Panc1 (cell line): ENCODE results near the gene POLR1H.

Experiments
- CTCF ChIP-seq: fragments of 450-650 bp; IDR thresholded peaks from 2 replicates; pipeline ENCODE4 v1.5.1; 2017; ENCODE audit warnings: mild to moderate bottlenecking
- POLR2AphosphoS5 ChIP-seq: IDR thresholded peaks from 2 replicates; pipeline ENCODE4 v1.6.1; 2012; ENCODE audit warnings: mild to moderate bottlenecking, low read depth, low read length, moderate library complexity
- SIN3A ChIP-seq: IDR thresholded peaks from 2 replicates; pipeline ENCODE4 v1.6.1; 2012; ENCODE audit warnings: low read depth, mild to moderate bottlenecking, low read length, moderate library complexity, borderline replicate concordance; ENCODE audit not compliant: insufficient read depth
- TF ChIP-seq, protein P1 (sequence below), 2 experiments: IDR thresholded peaks; 2 replicates each; pipeline ENCODE4 v1.6.1; 2011 to 2012; ENCODE audit warnings: low read depth in 2 of 2, control low read depth in 1 of 2, low read length in 1 of 2, mild to moderate bottlenecking in 1 of 2, moderate library complexity in 1 of 2; ENCODE audit not compliant: insufficient read depth in 1 of 2

DNA sequence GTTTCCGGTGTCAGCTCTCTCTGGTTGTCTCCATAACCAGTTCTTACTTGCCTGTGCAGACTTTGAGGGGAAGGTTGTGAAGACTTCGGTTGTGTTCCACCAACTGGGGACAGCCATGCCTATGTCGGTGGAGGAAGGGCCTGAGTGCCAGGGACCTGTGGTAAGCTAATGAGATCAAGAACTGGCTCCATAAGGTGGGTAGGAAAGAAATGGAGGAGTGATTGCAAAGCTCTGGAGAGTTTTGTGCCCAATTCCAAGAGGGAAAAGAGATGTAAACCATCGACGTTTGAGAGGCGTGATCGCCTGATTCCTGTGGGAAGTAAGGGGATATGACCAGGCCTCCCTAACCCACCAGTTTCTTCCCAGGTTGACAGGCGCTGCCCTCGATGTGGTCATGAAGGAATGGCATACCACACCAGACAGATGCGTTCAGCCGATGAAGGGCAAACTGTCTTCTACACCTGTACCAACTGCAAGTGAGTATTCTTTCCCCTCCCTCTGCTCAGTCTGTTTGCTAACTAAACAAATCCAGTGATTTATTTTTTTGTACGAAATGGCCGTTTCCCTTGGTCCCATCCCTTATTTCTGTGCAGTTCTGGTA, 893 bp downstream of the POLR1H start:
- TF ChIP-seq POLR2AphosphoS5 = no peak
- TF ChIP-seq CTCF = no peak
- TF ChIP-seq SIN3A = no peak
- TF ChIP-seq, protein P1, sequence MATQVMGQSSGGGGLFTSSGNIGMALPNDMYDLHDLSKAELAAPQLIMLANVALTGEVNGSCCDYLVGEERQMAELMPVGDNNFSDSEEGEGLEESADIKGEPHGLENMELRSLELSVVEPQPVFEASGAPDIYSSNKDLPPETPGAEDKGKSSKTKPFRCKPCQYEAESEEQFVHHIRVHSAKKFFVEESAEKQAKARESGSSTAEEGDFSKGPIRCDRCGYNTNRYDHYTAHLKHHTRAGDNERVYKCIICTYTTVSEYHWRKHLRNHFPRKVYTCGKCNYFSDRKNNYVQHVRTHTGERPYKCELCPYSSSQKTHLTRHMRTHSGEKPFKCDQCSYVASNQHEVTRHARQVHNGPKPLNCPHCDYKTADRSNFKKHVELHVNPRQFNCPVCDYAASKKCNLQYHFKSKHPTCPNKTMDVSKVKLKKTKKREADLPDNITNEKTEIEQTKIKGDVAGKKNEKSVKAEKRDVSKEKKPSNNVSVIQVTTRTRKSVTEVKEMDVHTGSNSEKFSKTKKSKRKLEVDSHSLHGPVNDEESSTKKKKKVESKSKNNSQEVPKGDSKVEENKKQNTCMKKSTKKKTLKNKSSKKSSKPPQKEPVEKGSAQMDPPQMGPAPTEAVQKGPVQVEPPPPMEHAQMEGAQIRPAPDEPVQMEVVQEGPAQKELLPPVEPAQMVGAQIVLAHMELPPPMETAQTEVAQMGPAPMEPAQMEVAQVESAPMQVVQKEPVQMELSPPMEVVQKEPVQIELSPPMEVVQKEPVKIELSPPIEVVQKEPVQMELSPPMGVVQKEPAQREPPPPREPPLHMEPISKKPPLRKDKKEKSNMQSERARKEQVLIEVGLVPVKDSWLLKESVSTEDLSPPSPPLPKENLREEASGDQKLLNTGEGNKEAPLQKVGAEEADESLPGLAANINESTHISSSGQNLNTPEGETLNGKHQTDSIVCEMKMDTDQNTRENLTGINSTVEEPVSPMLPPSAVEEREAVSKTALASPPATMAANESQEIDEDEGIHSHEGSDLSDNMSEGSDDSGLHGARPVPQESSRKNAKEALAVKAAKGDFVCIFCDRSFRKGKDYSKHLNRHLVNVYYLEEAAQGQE (IDR thresholded peaks at IDR 0.05; ENCODE audit: insufficient read depth in 1 of 2, low read depth in 2 of 2, low read length in 1 of 2) = no peak
